Ammon's horn (tissue), 1 donor: Measurements from ENCODE around the gene NLRC3.
"Not testable (repeated sequence)": the region's sequence is repeated elsewhere in the genome, so short reads cannot be mapped to it uniquely, and the experiment has no call there.

Source experiments
- DNase-seq: peaks from one replicate; pipeline ENCODE4 v3.0.0-alpha.2; 2016; ENCODE audit warnings: low spot score

Gene NLRC3

GRCh38 chr16:3577302-3577752 lies at the start of gene NLRC3:
Gene NLRC3, minus strand, starts transcription at chr16:3577403. Its CDS starts 12,367 bp downstream, at chr16:3565036.
- no peak for DNase-seq

- DNase-seq: no peak
Observed at GRCh38 chr16:3625911-3626732, 48.9 kb upstream of the NLRC3 start.

GRCh38 chr16:3625331-3625730 lies 48.1 kb upstream of the NLRC3 start:
- DNase-seq: no peak

- DNase-seq: no peak
Observed at GRCh38 chr16:3623642-3624041, 46.4 kb upstream of the NLRC3 start.

GRCh38 chr16:3618769-3619141 lies 41.6 kb upstream of the NLRC3 start:
- no peak for DNase-seq

- DNase-seq: no peak
Observed at GRCh38 chr16:3612510-3613466, 35.6 kb upstream of the NLRC3 start.

- peak; percentile 86 for DNase-seq
Observed at GRCh38 chr16:3611146-3611975, 34.2 kb upstream of the NLRC3 start, which contains the start of gene SLX4. Gene SLX4, minus strand, starts transcription at chr16:3611606. Its CDS starts 2,642 bp downstream, at chr16:3608964.

GRCh38 chr16:3610698-3611145 lies 33.5 kb upstream of the NLRC3 start:
- DNase-seq: no peak

- no peak for DNase-seq
Observed at GRCh38 chr16:3609895-3610697, 32.9 kb upstream of the NLRC3 start.

- not testable (repeated sequence) for DNase-seq
Observed at GRCh38 chr16:3608976-3609375, 31.8 kb upstream of the NLRC3 start.

- no peak for DNase-seq
Observed at GRCh38 chr16:3608069-3608468, 30.9 kb upstream of the NLRC3 start.

GRCh38 chr16:3607634-3608033 lies 30.4 kb upstream of the NLRC3 start:
- DNase-seq: no peak

- no peak for DNase-seq
Observed at GRCh38 chr16:3607161-3607560, 30.0 kb upstream of the NLRC3 start.

GRCh38 chr16:3606441-3606840 lies 29.2 kb upstream of the NLRC3 start:
- DNase-seq: peak; percentile 35

GRCh38 chr16:3602320-3602653 lies 25.1 kb upstream of the NLRC3 start:
- DNase-seq: no peak

- no peak for DNase-seq
Observed at GRCh38 chr16:3601614-3602319, 24.6 kb upstream of the NLRC3 start.

GRCh38 chr16:3599922-3600321 lies 22.7 kb upstream of the NLRC3 start:
- no peak for DNase-seq

GRCh38 chr16:3599121-3599520 lies 21.9 kb upstream of the NLRC3 start:
- DNase-seq: no peak

GRCh38 chr16:3598236-3598635 lies 21.0 kb upstream of the NLRC3 start:
- no peak for DNase-seq

- no peak for DNase-seq
Observed at GRCh38 chr16:3597676-3598075, 20.5 kb upstream of the NLRC3 start.
